22Rv1 (cell line): ENCODE data around the gene ZNF689.

ENCODE experiments used
- ZFX ChIP-seq: fragments of 450-650 bp; IDR thresholded peaks from 2 replicates; pipeline ENCODE4 v1.6.1; 2017; ENCODE audit warnings: antibody characterized with exemption, borderline replicate concordance
- TF ChIP-seq, protein P1 (sequence below): fragments of 450-650 bp; IDR thresholded peaks from 2 replicates; pipeline ENCODE4 v1.5.1; 2017; ENCODE audit warnings: mild to moderate bottlenecking

GRCh38 chr16:30600929-30601328, 9.3 kb downstream of the ZNF689 start:
- TF ChIP-seq, protein P1, sequence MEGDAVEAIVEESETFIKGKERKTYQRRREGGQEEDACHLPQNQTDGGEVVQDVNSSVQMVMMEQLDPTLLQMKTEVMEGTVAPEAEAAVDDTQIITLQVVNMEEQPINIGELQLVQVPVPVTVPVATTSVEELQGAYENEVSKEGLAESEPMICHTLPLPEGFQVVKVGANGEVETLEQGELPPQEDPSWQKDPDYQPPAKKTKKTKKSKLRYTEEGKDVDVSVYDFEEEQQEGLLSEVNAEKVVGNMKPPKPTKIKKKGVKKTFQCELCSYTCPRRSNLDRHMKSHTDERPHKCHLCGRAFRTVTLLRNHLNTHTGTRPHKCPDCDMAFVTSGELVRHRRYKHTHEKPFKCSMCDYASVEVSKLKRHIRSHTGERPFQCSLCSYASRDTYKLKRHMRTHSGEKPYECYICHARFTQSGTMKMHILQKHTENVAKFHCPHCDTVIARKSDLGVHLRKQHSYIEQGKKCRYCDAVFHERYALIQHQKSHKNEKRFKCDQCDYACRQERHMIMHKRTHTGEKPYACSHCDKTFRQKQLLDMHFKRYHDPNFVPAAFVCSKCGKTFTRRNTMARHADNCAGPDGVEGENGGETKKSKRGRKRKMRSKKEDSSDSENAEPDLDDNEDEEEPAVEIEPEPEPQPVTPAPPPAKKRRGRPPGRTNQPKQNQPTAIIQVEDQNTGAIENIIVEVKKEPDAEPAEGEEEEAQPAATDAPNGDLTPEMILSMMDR = no peak
- TF ChIP-seq ZFX = no peak
